Spleen (tissue), 11 donors: ENCODE results near the gene FAM120B. TPM values are rescaled to one million over a fixed set of nuclear protein-coding genes. Genes with fewer than 3 reads are reported as not detected.

Experiments
- DNase-seq: peaks from one replicate; pipeline ENCODE4 v3.0.0-alpha.2; 2020
- H3K27ac ChIP-seq, 8 donors: fragments of 200-600 bp; sonication (generic) in 7 of 8; 1 replicate in 4 of 8; 2 replicates in 4 of 8; pipeline versions ENCODE4 v1.5.0 to v1.8.0; 2016 to 2021; ENCODE audit warnings: inconsistent platforms in 4 of 8, mild to moderate bottlenecking in 4 of 8, moderate library complexity in 1 of 8
- H3K27me3 ChIP-seq, 7 donors: fragments of 200-600 bp; sonication (generic) in 6 of 7; replicated peaks in 1 of 7; 1 replicate in 4 of 7; 2 replicates in 3 of 7; pipeline versions ENCODE4 v1.5.0 to v1.8.0; 2016 to 2021; ENCODE audit warnings: inconsistent platforms in 3 of 7, mild to moderate bottlenecking in 1 of 7
- H3K36me3 ChIP-seq, 6 donors: fragments of 200-600 bp; sonication (generic) in 5 of 6; 1 replicate in 4 of 6; 2 replicates in 2 of 6; pipeline versions ENCODE4 v1.5.0 to v1.8.0; 2016 to 2021; ENCODE audit warnings: inconsistent platforms in 2 of 6
- H3K4me1 ChIP-seq, 6 donors: fragments of 200-600 bp; sonication (generic) in 5 of 6; 1 replicate in 3 of 6; 2 replicates in 3 of 6; pipeline versions ENCODE4 v1.5.0 to v1.8.0; 2016 to 2021; ENCODE audit warnings: inconsistent platforms in 3 of 6
- H3K4me3 ChIP-seq, 8 donors: fragments of 200-600 bp; sonication (generic) in 7 of 8; 1 replicate in 4 of 8; 2 replicates in 4 of 8; pipeline versions ENCODE4 v1.5.0 to v1.8.0; 2016 to 2021; ENCODE audit warnings: inconsistent platforms in 4 of 8, mild to moderate bottlenecking in 4 of 8, moderate library complexity in 2 of 8
- H3K9me3 ChIP-seq, 8 donors: fragments of 200-600 bp; sonication (generic) in 7 of 8; 1 replicate in 4 of 8; 2 replicates in 4 of 8; pipeline versions ENCODE4 v1.5.0 to v1.8.0; 2016 to 2021; ENCODE audit warnings: inconsistent platforms in 4 of 8
- CTCF ChIP-seq, 11 experiments: fragments of 200-600 bp in 7 of 11; fragments of 450-650 bp in 4 of 11; sonication (generic) in 4 of 11; IDR thresholded peaks in 8 of 11; conservative IDR thresholded peaks in 3 of 11; 1 replicate in 7 of 11; 2 replicates in 4 of 11; pipeline versions ENCODE4 v1.4.0 to v1.8.0; 2016 to 2021; ENCODE audit warnings: antibody characterized with exemption in 11 of 11, inconsistent platforms in 4 of 11, mild to moderate bottlenecking in 1 of 11
- POLR2A ChIP-seq, 3 donors: fragments of 450-650 bp; IDR thresholded peaks; one replicate each; pipeline ENCODE4 v1.5.1; 2017; ENCODE audit warnings: antibody characterized with exemption in 3 of 3, mild to moderate bottlenecking in 1 of 3
- POLR2AphosphoS5 ChIP-seq, 3 donors: sonication (generic); formaldehyde crosslinking; IDR thresholded peaks; one replicate each; pipeline ENCODE4 v1.5.1; 2017; ENCODE audit warnings: antibody characterized with exemption in 3 of 3
- WGBS, 5 donors: extraction: QIAGEN DNeasy Blood & Tissue Kit in 3 of 5; methylation state at CpG; one replicate each; pipeline versions ENCODE4 v1.1.5 to v1.1.7; 2013 to 2018; 5-methylcytosine and 5-hydroxymethylcytosine counted together
- intact Hi-C: fragments of 100-400 bp; cut with DNase I; formaldehyde crosslinking; loops from one replicate; pipeline ENCODE4 v1.15.0; 2023; ENCODE audit warnings: low total_unique reads
- polyA plus RNA-seq, 3 donors: library from polyadenylated mRNA; stranded (reverse); fragments of 200-250 nt; gene quantifications; one replicate each; pipeline ENCODE4 v1.2.1, GENCODE V29; 2013
- total RNA-seq, 7 donors: library from RNA; depleted of rRNA in 3 of 7; stranded (reverse); fragments of >200 nt in 3 of 7; fragmentation: NEBNext Ultra II Directional in 4 of 7; extraction: Animal tissue kit (Norgen Biotek cat#: 25700) in 4 of 7; gene quantifications; one replicate each; pipeline versions ENCODE4 v1.1.0 to v1.2.1, GENCODE V29; 2016 to 2021
- donor health status: healthy with polysubstance abuse.
- donor health status: DM: no; HTN: no; CAD: no; lungs with moderate emphysema.
- donor health status: DM: no; HTN: no; CAD: no.
- donor health status: Bipolar disorder and iron deficiency.
- donor health status: healthy.
- donor health status: DM: no; HTN: no; CAD: no.
- donor health status: DM: yes; HTN: yes; CAD: no.

The FAM120B gene
- total and polyA plus RNA-seq, 10 donors: 7.6 to 41.2 (median 26.8) TPM

GRCh38 chr6:170288852-170289179, 17.7 kb upstream of the FAM120B start:
- peaks cover 0 to 92% (median 44%) of the 10 kb centered on the region in 7 donors for H3K27me3 ChIP-seq
- H3K27ac ChIP-seq: peak overlapping the region in 7 of 8 donors; percentile 43 to 84 (median 80)
- TF ChIP-seq POLR2AphosphoS5 (IDR thresholded peaks at IDR 0.05): no peak
- TF ChIP-seq POLR2A (IDR thresholded peaks at IDR 0.05): no peak
- no peak for TF ChIP-seq CTCF (IDR thresholded peaks at IDR 0.05 in 8 of 11, conservative IDR thresholded peaks at IDR 0.05 in 3 of 11)
- peaks cover 0 to 50% (median 14%) of the 10 kb centered on the region in 6 donors for H3K36me3 ChIP-seq
- peak overlapping the region; percentile 75 to 95 (median 83) for H3K4me3 ChIP-seq
- 3 to 5% (median 4%) methylated on average over 15 to 16 of the region's 16 CpGs for WGBS, 5 donors
- no peaks in the 10 kb centered on the region for H3K9me3 ChIP-seq
- intact Hi-C loops: no loop called here
- DNase-seq: peak; percentile 31
- peaks cover 26 to 88% (median 63%) of the 10 kb centered on the region in 6 donors for H3K4me1 ChIP-seq

- 0 to 1% (median 1%) methylated on average over 41 to 85 of the region's 85 CpGs for WGBS, 5 donors
- Histone ChIP-seq H3K27me3 (peaks cover 0 to 98% (median 49%) of the 10 kb centered on the region in 7 donors), H3K27ac (peak overlapping the region; percentile 35 to 84 (median 79)), H3K36me3 (peaks cover 0 to 45% (median 11%) of the 10 kb centered on the region in 6 donors), H3K9me3 (no peaks in the 10 kb centered on the region), H3K4me1 (peaks cover 26 to 94% (median 66%) of the 10 kb centered on the region in 6 donors), H3K4me3 (peak overlapping the region; percentile 75 to 95 (median 83))
- TF ChIP-seq POLR2A (IDR thresholded peaks at IDR 0.05) (no peak), CTCF (IDR thresholded peaks at IDR 0.05 in 8 of 11, conservative IDR thresholded peaks at IDR 0.05 in 3 of 11) (peak in 1 of 11 experiments; percentile 5), POLR2AphosphoS5 (IDR thresholded peaks at IDR 0.05) (peak in 2 of 3 donors; percentile 65 to 72)
- DNase-seq: peak; percentile 84
- intact Hi-C loops: no loop called here
These were observed 17.2 kb upstream of the FAM120B start for GRCh38 chr6:170289180-170289931.

- 0 to 3% (median 1%) methylated on average over 15 to 41 of the region's 41 CpGs for WGBS, 5 donors
- TF ChIP-seq POLR2AphosphoS5 (IDR thresholded peaks at IDR 0.05) (no peak), CTCF (IDR thresholded peaks at IDR 0.05 in 8 of 11, conservative IDR thresholded peaks at IDR 0.05 in 3 of 11) (peak in 1 of 11 experiments; percentile 1)
- H3K27ac ChIP-seq: peak overlapping the region; percentile 35 to 84 (median 79)
- peaks cover 0 to 39% (median 9%) of the 10 kb centered on the region in 6 donors for H3K36me3 ChIP-seq
- H3K4me1 ChIP-seq: peaks cover 26 to 98% (median 71%) of the 10 kb centered on the region in 6 donors
- peak overlapping the region; percentile 75 to 95 (median 83) for H3K4me3 ChIP-seq
- peak; percentile 82 for DNase-seq
- no peaks in the 10 kb centered on the region for H3K9me3 ChIP-seq
- H3K27me3 ChIP-seq: peaks cover 0 to 99% (median 55%) of the 10 kb centered on the region in 7 donors
- intact Hi-C loops: no loop called here
These were observed 16.6 kb upstream of the FAM120B start for GRCh38 chr6:170289951-170290295.
